Activated naive CD4-positive, alpha-beta T cell treated with anti-CD3 and anti-CD28 coated beads, Interleukin-2, amount 50 U/mL, for 72 hours (primary cell): ENCODE results near the gene LCNL1. TPM values are rescaled to one million over a fixed set of nuclear protein-coding genes. Genes with fewer than 3 reads are reported as not detected.

Source experiments
- ATAC-seq, 2 donors: fragments of 150-1000 bp; cut with Tn5 transposase; 2 replicates each; pipeline ENCODE4 v1.10.0; 2021; ENCODE audit warnings: mild to moderate bottlenecking in 2 of 2, moderate library complexity in 2 of 2
- DNase-seq, 2 donors: peaks; one replicate each; pipeline ENCODE4 v3.0.0; 2021 to 2022; ENCODE audit warnings: low spot score in 2 of 2
- H3K27ac Mint-ChIP-seq, 2 donors: one replicate each; pipeline ENCODE4 v1.8.0; 2022; ENCODE audit warnings: mild to moderate bottlenecking in 2 of 2, mixed read lengths in 2 of 2
- H3K36me3 Mint-ChIP-seq, 2 donors: one replicate each; pipeline ENCODE4 v1.8.0; 2022; ENCODE audit warnings: mixed read lengths in 2 of 2
- H3K9me3 Mint-ChIP-seq, 2 donors: one replicate each; pipeline ENCODE4 v1.8.0; 2022; ENCODE audit warnings: mixed read lengths in 2 of 2
- total RNA-seq, 2 donors: library from RNA; stranded (reverse); gene quantifications; one replicate each; pipeline ENCODE4 v1.2.3, GENCODE V29; 2022

LCNL1 gene
- total RNA-seq, 2 donors from 2014 or later = not detected

- Mint-ChIP-seq H3K36me3 (no peaks in the 10 kb centered on the region), H3K27ac (no peak overlapping the region), H3K9me3 (no peaks in the 10 kb centered on the region)
- no peak for DNase-seq
- no peak for ATAC-seq
Measured at GRCh38 chr9:136964171-136964689, 18.6 kb upstream of the LCNL1 start.

GRCh38 chr9:136964833-136965422 lies 17.9 kb upstream of the LCNL1 start:
- DNase-seq = no peak
- Mint-ChIP-seq H3K27ac (no peak overlapping the region), H3K9me3 (no peaks in the 10 kb centered on the region), H3K36me3 (no peaks in the 10 kb centered on the region)
- no peak for ATAC-seq

- Mint-ChIP-seq H3K27ac (peak overlapping the region in 1 of 2 donors; percentile 46), H3K9me3 (no peaks in the 10 kb centered on the region), H3K36me3 (no peaks in the 10 kb centered on the region)
- ATAC-seq (peak; percentile 51 to 57), DNase-seq (no peak)
Measured at GRCh38 chr9:136965771-136966484, 16.9 kb upstream of the LCNL1 start.

- ATAC-seq = no peak
- Mint-ChIP-seq H3K9me3 (no peaks in the 10 kb centered on the region), H3K36me3 (no peaks in the 10 kb centered on the region), H3K27ac (no peak overlapping the region)
- DNase-seq = no peak
Measured at GRCh38 chr9:136968333-136969127, 14.3 kb upstream of the LCNL1 start.

- H3K27ac Mint-ChIP-seq = no peak overlapping the region
- H3K36me3 Mint-ChIP-seq = no peaks in the 10 kb centered on the region
- ATAC-seq (no peak), DNase-seq (no peak)
- H3K9me3 Mint-ChIP-seq = no peaks in the 10 kb centered on the region
Measured at GRCh38 chr9:136969150-136969549, 13.6 kb upstream of the LCNL1 start.

GRCh38 chr9:136969774-136970173 lies 13.0 kb upstream of the LCNL1 start:
- no peaks in the 10 kb centered on the region for H3K9me3 Mint-ChIP-seq
- ATAC-seq = no peak
- no peaks in the 10 kb centered on the region for H3K36me3 Mint-ChIP-seq
- DNase-seq = no peak
- H3K27ac Mint-ChIP-seq = no peak overlapping the region

- DNase-seq (no peak), ATAC-seq (no peak)
- no peaks in the 10 kb centered on the region for H3K9me3 Mint-ChIP-seq
- no peaks in the 10 kb centered on the region for H3K36me3 Mint-ChIP-seq
- H3K27ac Mint-ChIP-seq = no peak overlapping the region
Measured at GRCh38 chr9:136970361-136970760, 12.4 kb upstream of the LCNL1 start.

GRCh38 chr9:136971746-136972145 lies 11.0 kb upstream of the LCNL1 start:
- no peaks in the 10 kb centered on the region for H3K9me3 Mint-ChIP-seq
- DNase-seq (no peak), ATAC-seq (no peak)
- no peak overlapping the region for H3K27ac Mint-ChIP-seq
- no peaks in the 10 kb centered on the region for H3K36me3 Mint-ChIP-seq

GRCh38 chr9:136972335-136972734 lies 10.5 kb upstream of the LCNL1 start:
- DNase-seq (no peak), ATAC-seq (no peak)
- Mint-ChIP-seq H3K9me3 (no peaks in the 10 kb centered on the region), H3K27ac (no peak overlapping the region), H3K36me3 (no peaks in the 10 kb centered on the region)

- no peak for ATAC-seq
- H3K36me3 Mint-ChIP-seq = no peaks in the 10 kb centered on the region
- H3K9me3 Mint-ChIP-seq = no peaks in the 10 kb centered on the region
- no peak for DNase-seq
- H3K27ac Mint-ChIP-seq = no peak overlapping the region
Measured at GRCh38 chr9:136972743-136973142, 10.1 kb upstream of the LCNL1 start.

- ATAC-seq = no peak
- Mint-ChIP-seq H3K27ac (no peak overlapping the region), H3K36me3 (no peaks in the 10 kb centered on the region), H3K9me3 (no peaks in the 10 kb centered on the region)
- DNase-seq = no peak
Measured at GRCh38 chr9:136973618-136974617, 8.9 kb upstream of the LCNL1 start.

GRCh38 chr9:136974817-136975535 lies 7.8 kb upstream of the LCNL1 start:
- no peak overlapping the region for H3K27ac Mint-ChIP-seq
- DNase-seq (no peak), ATAC-seq (no peak)
- H3K36me3 Mint-ChIP-seq = no peaks in the 10 kb centered on the region
- no peaks in the 10 kb centered on the region for H3K9me3 Mint-ChIP-seq

- DNase-seq = peak in 1 of 2 donors; percentile 50
- no peak overlapping the region for H3K27ac Mint-ChIP-seq
- no peaks in the 10 kb centered on the region for H3K36me3 Mint-ChIP-seq
- peak in 1 of 2 donors; percentile 12 for ATAC-seq
- H3K9me3 Mint-ChIP-seq = no peaks in the 10 kb centered on the region
Measured at GRCh38 chr9:136975644-136976043, 7.1 kb upstream of the LCNL1 start.

- DNase-seq = no peak
- Mint-ChIP-seq H3K36me3 (no peaks in the 10 kb centered on the region), H3K9me3 (no peaks in the 10 kb centered on the region), H3K27ac (no peak within 1 kb of the TSS)
- ATAC-seq = no peak
Measured at GRCh38 chr9:136977223-136977622, 5.6 kb upstream of the LCNL1 start, which contains the start of gene PTGDS. PTGDS (plus strand) TSS chr9:136977504; CDS start chr9:136977579, 75 bp downstream.

- Mint-ChIP-seq H3K36me3 (no peaks in the 10 kb centered on the region), H3K27ac (no peak overlapping the region), H3K9me3 (no peaks in the 10 kb centered on the region)
- no peak for ATAC-seq
- DNase-seq = no peak
Measured at GRCh38 chr9:136977649-136978072, 5.1 kb upstream of the LCNL1 start.
